ENCODE data around the gene CXXC4. TPM values are rescaled to one million over a fixed set of nuclear protein-coding genes. Genes with fewer than 3 reads are reported as not detected.
A peak's percentile ranks its signal among the peaks of the same experiment; 100 is the strongest.

The CXXC4 gene
- total RNA-seq, 4 donors from 2014 or later, result 0.40 to 4.8 (median 3.0) TPM

DNA sequence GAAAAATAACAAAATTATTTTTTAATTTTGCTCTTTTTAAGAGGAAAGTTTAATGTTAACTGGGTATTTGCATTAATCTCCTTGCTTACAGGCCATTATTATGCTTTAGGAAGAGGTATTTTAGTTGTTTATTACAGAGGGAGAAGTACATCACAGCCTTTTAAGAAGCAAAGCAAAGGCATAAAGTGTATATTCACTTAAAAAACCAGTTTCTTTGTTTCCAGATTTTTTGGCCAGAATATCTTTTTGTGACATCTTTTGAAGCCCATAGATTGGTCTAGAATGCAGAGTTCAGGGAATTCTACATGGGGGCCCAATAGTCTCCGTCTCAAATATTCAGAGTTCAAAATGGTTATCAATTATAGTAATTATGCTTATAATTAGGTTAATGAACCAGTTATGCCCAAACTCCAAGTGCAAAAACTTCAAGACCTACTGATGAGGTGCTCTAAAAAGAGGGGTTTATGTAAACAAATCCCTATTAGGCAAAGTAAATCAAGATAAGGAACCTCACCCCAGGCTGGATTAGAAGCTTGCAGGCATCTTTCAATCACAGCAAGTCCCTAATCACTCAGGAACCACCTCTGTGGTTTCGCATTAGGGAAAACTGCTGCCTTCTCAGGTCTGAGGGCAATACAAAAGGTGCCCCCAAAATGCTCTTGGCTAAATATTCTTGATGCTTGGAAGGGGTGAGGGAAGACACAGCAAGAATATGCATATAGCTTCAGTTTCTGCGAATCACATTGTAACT, 1.4 kb downstream of the CXXC4 start:
- Histone ChIP-seq H3K27me3 (no peaks in the 10 kb centered on the region), H3K4me3 (peak overlapping the region in 1 of 2 donors; percentile 63), H3K9me3 (no peaks in the 10 kb centered on the region), H3K4me1 (peaks cover 0 to 63% (median 0%) of the 10 kb centered on the region in 3 donors), H3K36me3 (no peaks in the 10 kb centered on the region), H3K27ac (peak overlapping the region; percentile 75 to 93 (median 90))
- WGBS, 2 donors (ENCODE audit: low coverage in 1 of 2), result 75 to 92% methylated on average over 1 to 3 of the region's 3 CpGs
- no peak for ATAC-seq
- no peak for TF ChIP-seq POLR2AphosphoS5 (IDR thresholded peaks at IDR 0.05)
- no peak for TF ChIP-seq POLR2A (IDR thresholded peaks at IDR 0.05)

DNA sequence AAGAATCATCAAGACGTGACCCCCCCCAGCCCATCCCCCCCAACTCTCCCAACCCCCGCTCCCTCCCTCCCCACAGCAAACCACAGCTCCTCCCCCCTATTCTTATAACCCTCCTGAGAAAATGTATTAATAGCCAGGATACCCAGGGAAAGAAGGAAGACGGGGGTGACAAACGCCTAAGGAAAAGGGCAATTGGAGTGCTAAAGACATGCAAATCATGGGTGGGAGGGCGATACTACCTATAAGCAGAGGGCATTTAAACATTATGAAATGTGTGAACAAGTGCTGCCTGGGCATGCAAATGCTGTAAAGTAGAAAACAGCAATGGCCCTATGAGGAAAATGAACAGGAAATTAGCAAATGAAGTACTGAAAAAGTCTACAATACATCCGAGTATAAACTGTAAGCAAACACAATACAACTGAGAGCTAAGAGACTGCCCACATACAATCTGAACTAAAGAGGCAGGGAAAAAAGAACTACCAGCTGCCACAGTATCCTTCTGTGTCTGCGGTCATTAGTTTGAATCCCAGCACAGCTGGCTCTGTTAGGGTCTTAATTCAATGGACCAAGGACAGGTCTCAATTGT, 2.4 kb downstream of the CXXC4 start:
- WGBS, 2 donors (ENCODE audit: low coverage in 1 of 2), result 7 to 14% methylated on average over 4 to 7 of the region's 7 CpGs
- Histone ChIP-seq H3K27ac (peak overlapping the region; percentile 36 to 93 (median 90)), H3K27me3 (no peaks in the 10 kb centered on the region), H3K4me3 (peak overlapping the region; percentile 61 to 78), H3K4me1 (peaks cover 0 to 59% (median 0%) of the 10 kb centered on the region in 3 donors), H3K9me3 (no peaks in the 10 kb centered on the region), H3K36me3 (no peaks in the 10 kb centered on the region)
- no peak for ATAC-seq
- no peak for TF ChIP-seq EP300 (IDR thresholded peaks at IDR 0.05)
- TF ChIP-seq, protein P1, sequence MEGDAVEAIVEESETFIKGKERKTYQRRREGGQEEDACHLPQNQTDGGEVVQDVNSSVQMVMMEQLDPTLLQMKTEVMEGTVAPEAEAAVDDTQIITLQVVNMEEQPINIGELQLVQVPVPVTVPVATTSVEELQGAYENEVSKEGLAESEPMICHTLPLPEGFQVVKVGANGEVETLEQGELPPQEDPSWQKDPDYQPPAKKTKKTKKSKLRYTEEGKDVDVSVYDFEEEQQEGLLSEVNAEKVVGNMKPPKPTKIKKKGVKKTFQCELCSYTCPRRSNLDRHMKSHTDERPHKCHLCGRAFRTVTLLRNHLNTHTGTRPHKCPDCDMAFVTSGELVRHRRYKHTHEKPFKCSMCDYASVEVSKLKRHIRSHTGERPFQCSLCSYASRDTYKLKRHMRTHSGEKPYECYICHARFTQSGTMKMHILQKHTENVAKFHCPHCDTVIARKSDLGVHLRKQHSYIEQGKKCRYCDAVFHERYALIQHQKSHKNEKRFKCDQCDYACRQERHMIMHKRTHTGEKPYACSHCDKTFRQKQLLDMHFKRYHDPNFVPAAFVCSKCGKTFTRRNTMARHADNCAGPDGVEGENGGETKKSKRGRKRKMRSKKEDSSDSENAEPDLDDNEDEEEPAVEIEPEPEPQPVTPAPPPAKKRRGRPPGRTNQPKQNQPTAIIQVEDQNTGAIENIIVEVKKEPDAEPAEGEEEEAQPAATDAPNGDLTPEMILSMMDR (IDR thresholded peaks at IDR 0.05), result no peak
- no peak for TF ChIP-seq POLR2A (IDR thresholded peaks at IDR 0.05)
- no peak for TF ChIP-seq POLR2AphosphoS5 (IDR thresholded peaks at IDR 0.05)

DNA sequence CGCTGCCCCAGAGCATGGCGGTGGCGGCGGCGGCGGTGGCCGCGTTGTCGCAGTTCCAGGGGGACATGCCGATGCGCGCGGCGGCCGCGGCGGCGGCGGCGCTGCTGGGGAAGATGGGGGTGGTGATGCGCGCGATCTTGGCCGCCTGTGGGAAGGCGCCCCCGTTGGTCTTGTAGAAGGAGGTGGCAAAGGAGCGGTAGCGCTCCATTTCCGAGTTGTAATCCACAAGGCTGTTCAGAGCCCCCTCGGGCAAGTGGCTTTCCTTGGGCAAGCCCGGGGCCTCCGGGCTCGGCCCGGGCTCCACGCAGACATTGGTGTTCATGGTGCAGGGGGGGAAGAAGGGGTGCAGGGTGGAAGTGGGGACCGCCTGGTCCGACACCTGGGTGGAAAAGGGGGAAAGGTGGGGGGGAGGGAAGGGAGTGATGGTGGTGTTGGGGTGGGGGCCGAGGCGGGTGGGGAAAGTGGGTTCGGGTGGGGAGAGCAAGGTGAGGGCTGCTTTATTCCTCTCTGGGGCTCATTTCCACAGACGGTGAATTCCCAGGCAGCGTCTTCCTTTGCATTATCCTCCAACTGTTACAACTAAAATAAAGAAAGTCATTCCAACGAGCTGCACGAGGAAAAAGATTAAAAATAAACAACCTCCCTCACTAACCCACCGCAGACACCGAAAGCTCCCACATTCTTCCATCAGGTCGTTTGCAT, 3.1 kb downstream of the CXXC4 start:
- Histone ChIP-seq H3K36me3 (no peaks in the 10 kb centered on the region), H3K27ac (peak overlapping the region; percentile 36 to 93 (median 90)), H3K4me3 (peak overlapping the region; percentile 61 to 78), H3K9me3 (no peaks in the 10 kb centered on the region), H3K4me1 (peaks cover 0 to 55% (median 0%) of the 10 kb centered on the region in 3 donors), H3K27me3 (no peaks in the 10 kb centered on the region)
- TF ChIP-seq POLR2AphosphoS5 (IDR thresholded peaks at IDR 0.05) (no peak), POLR2A (IDR thresholded peaks at IDR 0.05) (no peak), EP300 (IDR thresholded peaks at IDR 0.05) (no peak)
- TF ChIP-seq, protein P1 (IDR thresholded peaks at IDR 0.05), result no peak
- 1 to 3% methylated on average over 8 to 10 of the region's 47 CpGs for WGBS, 2 donors (ENCODE audit: low coverage in 1 of 2)
- peak; percentile 5 for ATAC-seq

DNA sequence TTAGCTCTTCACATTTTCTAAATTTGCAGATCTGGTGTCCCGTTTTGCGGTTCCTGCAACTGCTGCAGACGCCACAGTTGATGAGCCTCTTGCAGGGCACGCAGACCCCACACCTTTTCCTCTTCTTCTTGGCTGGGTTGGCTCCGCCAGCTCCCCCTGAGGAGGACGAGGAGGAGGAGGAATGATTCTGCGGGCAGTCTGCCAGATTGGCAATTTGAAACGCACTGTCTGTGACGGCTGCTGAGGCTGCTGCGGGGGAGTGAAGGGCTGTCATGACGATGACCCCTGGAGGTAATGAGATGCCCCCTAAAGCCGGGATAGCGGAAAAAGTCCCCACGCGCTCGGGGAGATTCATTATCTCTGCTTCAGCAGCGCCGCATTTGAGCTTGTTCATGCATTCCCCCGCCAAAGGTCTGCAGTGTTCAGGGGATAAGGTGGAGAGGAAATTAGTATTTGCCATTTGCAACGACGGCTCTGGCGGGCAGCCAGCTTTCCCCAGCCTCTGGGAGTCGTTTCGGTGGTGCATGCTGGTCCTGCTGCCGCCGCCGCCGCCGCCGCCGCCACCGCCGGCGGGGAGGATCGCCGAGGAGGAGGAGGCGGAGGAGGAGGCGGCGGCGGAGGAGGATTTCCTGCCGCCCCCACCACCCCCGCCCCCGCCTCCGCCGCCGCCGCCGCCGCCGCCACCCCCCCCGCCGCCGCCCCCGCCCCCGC, 3.8 kb downstream of the CXXC4 start:
- peak overlapping the region; percentile 59 to 93 (median 90) for H3K27ac ChIP-seq
- H3K27me3 ChIP-seq, result no peaks in the 10 kb centered on the region
- no peaks in the 10 kb centered on the region for H3K36me3 ChIP-seq
- ATAC-seq, result peak; percentile 41
- peak overlapping the region; percentile 61 to 78 for H3K4me3 ChIP-seq
- TF ChIP-seq POLR2AphosphoS5 (IDR thresholded peaks at IDR 0.05) (no peak), EP300 (IDR thresholded peaks at IDR 0.05) (no peak), POLR2A (IDR thresholded peaks at IDR 0.05) (no peak)
- TF ChIP-seq, protein P1 (IDR thresholded peaks at IDR 0.05), result no peak
- H3K4me1 ChIP-seq, result peaks cover 0 to 48% (median 0%) of the 10 kb centered on the region in 3 donors
- WGBS, 2 donors (ENCODE audit: low coverage in 1 of 2), result 0% methylated on average over 11 of the region's 55 CpGs
- no peaks in the 10 kb centered on the region for H3K9me3 ChIP-seq

All from gastroesophageal sphincter (tissue), 4 donors.